Measurements from ENCODE around the gene CXCL11. TPM values are rescaled to one million over a fixed set of nuclear protein-coding genes. Genes with fewer than 3 reads are reported as not detected.

CXCL11 gene
- total and polyA plus RNA-seq, 9 of the 15 experiments (the other 6 are each of a cell fraction or from before 2014, with no cell fraction given): 2.1 to 9.1 (median 4.5) TPM

DNA sequence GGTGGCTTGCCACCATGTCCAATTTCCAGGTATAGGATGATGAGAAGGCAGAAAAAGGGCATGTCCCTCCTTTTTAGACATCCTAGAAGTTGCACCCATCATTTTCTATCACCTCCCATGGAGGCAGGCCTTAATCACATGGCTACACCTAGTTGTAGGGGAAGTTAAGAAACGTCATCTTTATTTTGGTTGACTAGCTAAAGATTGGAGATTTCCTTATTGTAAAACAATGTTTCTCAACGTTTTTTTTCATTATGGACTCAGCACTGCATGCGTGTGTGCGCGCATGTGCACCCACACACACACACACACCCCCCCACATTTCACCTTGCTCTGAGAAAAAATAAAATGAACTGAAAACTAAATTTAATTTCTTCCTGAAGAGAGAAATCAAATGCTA lies 26.6 kb downstream of the CXCL11 start (continued):
- TF ChIP-seq MGA (IDR thresholded peaks at IDR 0.05) (no peak), CBFB (CRISPR knock-in tag; IDR thresholded peaks at IDR 0.05) (no peak), ARHGAP35 (IDR thresholded peaks at IDR 0.05; ENCODE audit: partially characterized antibody) (no peak), KAT2B (IDR thresholded peaks at IDR 0.05; ENCODE audit: low read depth, low read length) (no peak), CHD2 (IDR thresholded peaks at IDR 0.05; ENCODE audit: low read depth, low read length) (no peak), ZNF253 (CRISPR knock-in tag; conservative IDR thresholded peaks at IDR 0.05) (no peak), CSDE1 (IDR thresholded peaks at IDR 0.05) (no peak), RAD51 (IDR thresholded peaks at IDR 0.05; ENCODE audit: borderline replicate concordance, low read depth) (no peak)
